Neural crest cell (in vitro differentiated cells): Measurements from ENCODE around the gene BMPR1A. TPM values are rescaled to one million over a fixed set of nuclear protein-coding genes. Genes with fewer than 3 reads are reported as not detected.
A peak's percentile ranks its signal among the peaks of the same experiment; 100 is the strongest.
"Not testable (repeated sequence)": the region's sequence is repeated elsewhere in the genome, so short reads cannot be mapped to it uniquely, and the experiment has no call there.

Source experiments
- DNase-seq: peaks from one replicate; pipeline ENCODE4 v3.0.0; 2021; ENCODE audit warnings: low read depth, mixed read lengths, low spot score
- H3K27ac Mint-ChIP-seq: one replicate; pipeline ENCODE4 v1.8.0; 2021; ENCODE audit warnings: mild to moderate bottlenecking, mixed read lengths; ENCODE audit not compliant: unreplicated experiment
- H3K27me3 Mint-ChIP-seq: 2 replicates; pipeline ENCODE4 v1.8.0; 2021; ENCODE audit warnings: low read depth, mild to moderate bottlenecking, mixed read lengths
- H3K36me3 Mint-ChIP-seq: 2 replicates; pipeline ENCODE4 v1.8.0; 2021; ENCODE audit warnings: low read depth, mild to moderate bottlenecking, mixed read lengths
- H3K4me1 Mint-ChIP-seq: 2 replicates; pipeline ENCODE4 v1.8.0; 2021; ENCODE audit warnings: mixed read lengths
- H3K4me3 Mint-ChIP-seq: one replicate; pipeline ENCODE4 v1.8.0; 2021; ENCODE audit warnings: mild to moderate bottlenecking, mixed read lengths
- H3K9me3 Mint-ChIP-seq: 2 replicates; pipeline ENCODE4 v1.8.0; 2021; ENCODE audit warnings: mixed read lengths
- total RNA-seq: library from RNA; stranded (reverse); gene quantifications from 2 replicates; pipeline ENCODE4 v1.2.1, GENCODE V29; 2021
- TF ChIP-seq, protein P1 (sequence below): fragments of 200-600 bp; sonication (generic); conservative IDR thresholded peaks from 2 replicates; pipeline ENCODE4 v1.5.0; 2021; ENCODE audit warnings: antibody characterized with exemption, mild to moderate bottlenecking

Gene BMPR1A
- total RNA-seq, 1 donor from 2014 or later = 78.6 TPM

DNA sequence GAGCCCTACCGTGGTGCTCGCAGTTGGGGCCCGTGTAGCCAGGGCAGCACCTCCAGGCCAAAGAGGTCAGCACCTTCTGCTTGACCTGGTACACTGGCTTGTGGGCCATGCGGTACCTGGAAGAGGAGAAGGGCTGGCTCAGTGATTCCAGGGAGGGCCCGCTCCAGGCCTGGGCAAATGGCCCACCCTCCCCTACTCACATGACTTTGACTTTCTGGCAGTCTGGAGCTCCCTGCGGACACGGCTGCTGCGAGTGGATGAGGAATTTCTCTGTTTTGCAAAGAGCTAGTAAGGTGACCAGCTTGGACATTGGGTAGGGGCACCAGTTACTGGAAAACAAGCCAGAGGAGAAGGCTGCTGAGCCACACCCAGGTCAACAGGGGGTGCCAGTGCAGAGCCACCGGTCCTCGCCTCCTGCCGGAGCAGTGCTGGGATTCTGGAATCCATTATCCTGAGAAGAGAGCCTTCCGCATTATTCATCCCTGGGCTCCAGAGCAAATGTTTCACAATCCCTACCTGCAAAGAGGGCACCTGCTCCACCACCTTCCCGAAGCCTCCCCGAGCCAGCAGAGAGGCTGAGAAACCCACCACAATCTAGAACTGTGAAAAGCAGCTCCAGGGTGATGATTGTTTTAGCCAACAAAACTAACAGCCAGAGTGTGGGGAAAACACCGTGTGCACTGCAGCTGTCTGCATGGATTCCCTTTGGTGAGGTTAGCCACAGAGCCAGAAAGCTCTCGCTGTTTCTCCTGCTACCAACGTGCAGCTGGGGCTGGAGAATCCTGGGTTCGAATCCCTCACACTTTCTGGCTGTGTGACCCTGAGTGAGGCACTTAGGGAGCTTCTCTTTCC lies 189.2 kb downstream of the BMPR1A start:
- TF ChIP-seq, protein P1, sequence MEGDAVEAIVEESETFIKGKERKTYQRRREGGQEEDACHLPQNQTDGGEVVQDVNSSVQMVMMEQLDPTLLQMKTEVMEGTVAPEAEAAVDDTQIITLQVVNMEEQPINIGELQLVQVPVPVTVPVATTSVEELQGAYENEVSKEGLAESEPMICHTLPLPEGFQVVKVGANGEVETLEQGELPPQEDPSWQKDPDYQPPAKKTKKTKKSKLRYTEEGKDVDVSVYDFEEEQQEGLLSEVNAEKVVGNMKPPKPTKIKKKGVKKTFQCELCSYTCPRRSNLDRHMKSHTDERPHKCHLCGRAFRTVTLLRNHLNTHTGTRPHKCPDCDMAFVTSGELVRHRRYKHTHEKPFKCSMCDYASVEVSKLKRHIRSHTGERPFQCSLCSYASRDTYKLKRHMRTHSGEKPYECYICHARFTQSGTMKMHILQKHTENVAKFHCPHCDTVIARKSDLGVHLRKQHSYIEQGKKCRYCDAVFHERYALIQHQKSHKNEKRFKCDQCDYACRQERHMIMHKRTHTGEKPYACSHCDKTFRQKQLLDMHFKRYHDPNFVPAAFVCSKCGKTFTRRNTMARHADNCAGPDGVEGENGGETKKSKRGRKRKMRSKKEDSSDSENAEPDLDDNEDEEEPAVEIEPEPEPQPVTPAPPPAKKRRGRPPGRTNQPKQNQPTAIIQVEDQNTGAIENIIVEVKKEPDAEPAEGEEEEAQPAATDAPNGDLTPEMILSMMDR = no peak
- no peaks in the 10 kb centered on the region for H3K9me3 Mint-ChIP-seq
- H3K27ac Mint-ChIP-seq = peak overlapping the region; percentile 78
- no peak for DNase-seq
- no peaks in the 10 kb centered on the region for H3K36me3 Mint-ChIP-seq
- H3K27me3 Mint-ChIP-seq = no peaks in the 10 kb centered on the region
- H3K4me1 Mint-ChIP-seq = peaks cover 13% of the 10 kb centered on the region
- no peak overlapping the region for H3K4me3 Mint-ChIP-seq

DNA sequence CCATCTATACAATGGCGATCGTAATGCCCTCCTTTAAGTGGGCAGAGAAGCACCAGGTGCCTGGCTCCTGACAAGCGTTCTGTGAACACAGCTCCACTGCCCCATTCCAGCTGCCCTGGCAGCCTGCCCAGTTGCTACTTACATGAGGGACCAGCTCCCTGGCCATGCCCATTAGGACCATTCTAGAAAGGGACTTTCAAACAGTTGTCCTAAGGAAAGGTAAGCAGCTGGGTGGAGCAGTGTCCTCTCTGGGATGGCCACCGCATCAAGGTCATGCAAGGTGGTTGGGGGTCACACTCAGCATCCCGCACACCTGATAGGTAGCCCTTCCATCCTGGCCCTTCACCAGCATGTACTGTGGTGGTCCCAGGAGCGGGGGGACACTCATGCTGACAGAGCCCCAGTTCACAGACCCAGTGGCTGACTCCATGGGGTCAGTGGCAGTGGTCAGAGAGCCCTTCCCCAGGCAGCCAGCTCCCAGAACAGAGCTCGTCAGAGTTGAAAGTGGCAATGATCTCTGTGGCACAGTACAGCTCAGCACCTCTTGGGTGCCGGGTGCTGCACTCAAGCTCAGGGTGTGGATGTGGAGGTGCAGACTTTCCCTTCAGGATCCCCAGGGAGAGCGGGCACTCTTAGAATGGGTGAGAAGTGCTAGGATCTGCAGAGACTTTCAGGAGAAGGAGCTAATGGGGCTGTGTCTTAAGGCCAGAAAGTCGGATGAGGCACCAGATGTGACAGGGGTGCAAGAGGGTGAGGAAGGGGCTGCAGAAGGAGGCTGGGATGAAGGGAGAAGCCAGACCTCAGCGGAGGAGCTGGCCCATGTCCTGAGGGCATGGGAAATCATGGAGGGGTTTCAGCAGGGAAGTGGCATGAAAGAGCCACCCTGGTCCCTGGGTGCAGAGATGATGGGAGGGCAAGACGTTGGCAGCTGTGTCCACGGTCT lies 190.1 kb downstream of the BMPR1A start:
- H3K4me1 Mint-ChIP-seq = peaks cover 13% of the 10 kb centered on the region
- no peak for DNase-seq
- no peak overlapping the region for H3K4me3 Mint-ChIP-seq
- no peaks in the 10 kb centered on the region for H3K27me3 Mint-ChIP-seq
- no peaks in the 10 kb centered on the region for H3K36me3 Mint-ChIP-seq
- TF ChIP-seq, protein P1 = no peak
- no peaks in the 10 kb centered on the region for H3K9me3 Mint-ChIP-seq
- no peak overlapping the region for H3K27ac Mint-ChIP-seq

DNA sequence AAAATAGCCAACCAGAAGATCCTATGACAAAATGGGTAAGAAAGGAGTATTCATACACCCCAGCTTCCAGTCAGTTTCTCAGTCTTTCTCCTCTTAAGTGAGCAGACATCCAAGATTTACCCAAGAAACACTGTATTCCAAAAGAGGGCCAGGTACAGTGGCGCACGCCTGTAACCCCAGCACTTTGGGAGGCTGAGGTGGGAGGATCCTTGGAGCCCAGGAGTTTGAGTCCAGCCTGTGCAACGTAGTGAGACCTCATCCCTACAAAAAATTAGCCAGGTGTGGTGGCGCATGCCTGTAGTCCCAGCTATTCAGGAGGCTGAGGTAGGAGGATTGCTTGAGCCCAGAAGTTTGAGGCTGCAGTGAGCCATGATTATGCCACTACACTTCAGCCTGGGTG lies 191.4 kb downstream of the BMPR1A start:
- not testable (repeated sequence) for DNase-seq, H3K27me3 Mint-ChIP-seq, H3K36me3 Mint-ChIP-seq, H3K27ac Mint-ChIP-seq, H3K9me3 Mint-ChIP-seq, H3K4me3 Mint-ChIP-seq
- peaks cover 13% of the 10 kb centered on the region for H3K4me1 Mint-ChIP-seq

DNA sequence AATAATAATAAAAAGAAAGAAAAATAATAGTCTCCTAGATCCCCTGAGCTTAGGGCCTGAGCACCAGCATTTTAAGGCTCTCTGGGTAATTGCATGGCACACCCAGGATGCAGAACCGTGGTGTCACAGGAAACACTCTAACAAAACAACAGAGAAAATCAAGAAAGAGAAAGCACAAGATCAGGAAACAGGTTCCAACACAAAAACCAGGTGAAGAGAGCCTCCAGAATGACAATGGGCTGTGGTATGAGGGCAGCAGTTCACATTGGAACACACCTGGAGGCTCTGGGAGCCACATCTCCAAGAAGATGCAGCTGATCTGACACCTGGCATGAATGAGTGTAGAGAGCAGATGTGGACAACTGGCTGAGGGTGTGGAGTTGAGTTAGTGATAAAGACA lies 193.9 kb downstream of the BMPR1A start:
- Mint-ChIP-seq H3K4me3 (no peak overlapping the region), H3K4me1 (peaks cover 37% of the 10 kb centered on the region), H3K9me3 (peaks cover 14% of the 10 kb centered on the region), H3K36me3 (peaks cover 12% of the 10 kb centered on the region), H3K27ac (no peak overlapping the region), H3K27me3 (no peaks in the 10 kb centered on the region)
- no peak for DNase-seq
- TF ChIP-seq, protein P1 = no peak

- peaks cover 14% of the 10 kb centered on the region for H3K9me3 Mint-ChIP-seq
- no peak for DNase-seq
- no peak overlapping the region for H3K4me3 Mint-ChIP-seq
- H3K27ac Mint-ChIP-seq = no peak overlapping the region
- peaks cover 36% of the 10 kb centered on the region for H3K4me1 Mint-ChIP-seq
- TF ChIP-seq, protein P1 = no peak
- H3K36me3 Mint-ChIP-seq = peaks cover 12% of the 10 kb centered on the region
- no peaks in the 10 kb centered on the region for H3K27me3 Mint-ChIP-seq
These were observed 194.9 kb downstream of the BMPR1A start for GRCh38 chr10:86951184-86951761.
